HCT116 (cell line): Measurements from ENCODE around the gene CCDC63.

ENCODE experiments used
- CBX3 ChIP-seq: IDR thresholded peaks from 2 replicates; pipeline ENCODE4 v1.6.1; 2012; ENCODE audit warnings: low read depth
- CTCF ChIP-seq, 3 experiments: fragments of 200-600 bp in 1 of 3; sonication (generic) in 1 of 3; IDR thresholded peaks in 2 of 3; conservative IDR thresholded peaks in 1 of 3; 2 replicates each; pipeline ENCODE4 v1.5.1; 2012 to 2017; ENCODE audit warnings: low read depth in 2 of 3, low read length in 2 of 3, antibody characterized with exemption in 1 of 3, borderline replicate concordance in 1 of 3, control low read depth in 1 of 3, mild to moderate bottlenecking in 1 of 3, mixed read lengths in 1 of 3, mixed run types in 1 of 3, moderate library complexity in 1 of 3; ENCODE audit not compliant: insufficient read depth in 1 of 3
- EZH2 ChIP-seq: fragments of 200-600 bp; sonication (generic); IDR thresholded peaks from 2 replicates; pipeline ENCODE4 v1.6.1; 2017; ENCODE audit warnings: antibody characterized with exemption, mixed run types
- EZH2phosphoT487 ChIP-seq: fragments of 200-600 bp; IDR thresholded peaks from 2 replicates; pipeline ENCODE4 v1.6.1; 2018; ENCODE audit warnings: antibody characterized with exemption, borderline replicate concordance
- FOSL1 ChIP-seq: IDR thresholded peaks from 2 replicates; pipeline ENCODE4 v1.6.1; 2012; ENCODE audit warnings: low read depth
- MAX ChIP-seq: IDR thresholded peaks from 2 replicates; pipeline ENCODE4 v1.6.1; 2012
- POLR2A ChIP-seq: IDR thresholded peaks from 2 replicates; pipeline ENCODE4 v1.7.0; 2011; ENCODE audit warnings: borderline replicate concordance; ENCODE audit not compliant: insufficient read depth, insufficient read length; ENCODE audit errors: extremely low read depth
- POLR2AphosphoS5 ChIP-seq: IDR thresholded peaks from 2 replicates; pipeline ENCODE4 v1.6.1; 2011; ENCODE audit warnings: mild to moderate bottlenecking, low read depth, low read length, moderate library complexity
- RAD21 ChIP-seq: IDR thresholded peaks from 2 replicates; pipeline ENCODE4 v1.6.1; 2012; ENCODE audit warnings: low read depth, mild to moderate bottlenecking
- REST ChIP-seq: IDR thresholded peaks from 2 replicates; pipeline ENCODE4 v1.6.1; 2012; ENCODE audit warnings: low read depth
- SIN3A ChIP-seq: IDR thresholded peaks from 2 replicates; pipeline ENCODE4 v1.6.1; 2012; ENCODE audit warnings: low read depth
- TCF7L2 ChIP-seq: IDR thresholded peaks from 2 replicates; pipeline ENCODE4 v1.7.0; 2011; ENCODE audit warnings: borderline replicate concordance, inconsistent platforms; ENCODE audit not compliant: insufficient read depth, insufficient read length; ENCODE audit errors: extremely low read depth
- ZBTB33 ChIP-seq: IDR thresholded peaks from 2 replicates; pipeline ENCODE4 v1.6.1; 2011; ENCODE audit warnings: mild to moderate bottlenecking, low read length, moderate library complexity; ENCODE audit not compliant: insufficient replicate concordance; ENCODE audit errors: extremely low read depth
- ZNF274 ChIP-seq: fragments of 200-500 bp; sonication (Bioruptor generic); IDR thresholded peaks from 2 replicates; pipeline ENCODE4 v1.6.1; 2014; ENCODE audit warnings: mild to moderate bottlenecking, low read depth, low read length, inconsistent platforms

- TF ChIP-seq CBX3 (peak; percentile 33; the same call in 1 of the 2 replicates), CTCF (IDR thresholded peaks at IDR 0.05 in 2 of 3, conservative IDR thresholded peaks at IDR 0.05 in 1 of 3; ENCODE audit: borderline replicate concordance in 1 of 3, insufficient read depth in 1 of 3, low read depth in 2 of 3, low read length in 2 of 3) (peak; percentile 68 to 93 (median 90)), POLR2AphosphoS5 (no peak), POLR2A (no peak), EZH2phosphoT487 (no peak), REST (no peak), MAX (peak; percentile 33; the same call in 1 of the 2 replicates), TCF7L2 (no peak), RAD21 (peak; percentile 85), EZH2 (no peak), ZBTB33 (no peak), ZNF274 (no peak), SIN3A (no peak), FOSL1 (no peak)
Measured at GRCh38 chr12:110937104-110937641, 90.4 kb downstream of the CCDC63 start.
